ENCODE measurements around the gene SPRN.
A peak's percentile ranks its signal among the peaks of the same experiment; 100 is the strongest.
"Not testable (repeated sequence)": the region's sequence is repeated elsewhere in the genome, so short reads cannot be mapped to it uniquely, and the experiment has no call there.

The SPRN gene

DNA sequence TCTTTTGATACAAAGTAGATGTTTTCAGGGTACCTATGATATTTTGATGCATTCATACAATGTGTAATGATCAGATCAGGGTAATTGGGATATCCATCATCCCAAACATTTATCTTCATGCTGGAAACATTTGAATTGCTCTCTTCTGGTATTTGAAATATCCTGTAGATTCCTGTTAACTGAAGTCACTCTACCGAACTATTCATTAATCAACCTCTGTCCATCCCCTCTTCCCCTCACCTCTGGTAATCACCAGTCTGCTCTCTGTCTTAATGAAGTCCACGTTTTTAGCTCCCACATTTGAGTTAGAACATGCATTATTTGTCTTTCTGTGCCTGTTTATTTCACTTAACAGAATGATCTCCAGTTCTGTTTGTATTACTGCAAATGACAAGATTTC, 19.2 kb downstream of the SPRN start:
- DNase-seq: peak; percentile 16

DNA sequence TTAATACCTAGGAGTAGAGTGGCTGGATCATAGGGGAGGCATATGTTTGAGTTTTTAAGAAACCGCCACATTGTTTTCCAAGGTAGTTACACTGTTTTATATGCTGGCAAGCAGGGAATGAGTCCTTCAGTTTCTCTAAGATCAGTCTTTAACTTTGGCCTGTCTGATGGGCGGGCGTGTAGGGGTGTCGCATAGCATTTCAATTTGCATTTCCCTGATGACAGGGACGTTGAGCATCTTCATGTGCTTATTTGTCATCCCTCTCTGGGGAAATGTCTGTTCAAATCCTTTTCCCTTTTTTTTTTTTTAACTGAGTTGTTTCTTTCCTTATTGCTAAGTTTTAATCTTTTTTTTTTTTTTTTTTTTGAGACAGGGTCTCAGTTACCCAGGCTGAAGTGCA, 20.6 kb downstream of the SPRN start:
- DNase-seq: no peak

- DNase-seq: no peak
Measured at GRCh38 chr10:133403359-133403758, 21.1 kb downstream of the SPRN start.

DNA sequence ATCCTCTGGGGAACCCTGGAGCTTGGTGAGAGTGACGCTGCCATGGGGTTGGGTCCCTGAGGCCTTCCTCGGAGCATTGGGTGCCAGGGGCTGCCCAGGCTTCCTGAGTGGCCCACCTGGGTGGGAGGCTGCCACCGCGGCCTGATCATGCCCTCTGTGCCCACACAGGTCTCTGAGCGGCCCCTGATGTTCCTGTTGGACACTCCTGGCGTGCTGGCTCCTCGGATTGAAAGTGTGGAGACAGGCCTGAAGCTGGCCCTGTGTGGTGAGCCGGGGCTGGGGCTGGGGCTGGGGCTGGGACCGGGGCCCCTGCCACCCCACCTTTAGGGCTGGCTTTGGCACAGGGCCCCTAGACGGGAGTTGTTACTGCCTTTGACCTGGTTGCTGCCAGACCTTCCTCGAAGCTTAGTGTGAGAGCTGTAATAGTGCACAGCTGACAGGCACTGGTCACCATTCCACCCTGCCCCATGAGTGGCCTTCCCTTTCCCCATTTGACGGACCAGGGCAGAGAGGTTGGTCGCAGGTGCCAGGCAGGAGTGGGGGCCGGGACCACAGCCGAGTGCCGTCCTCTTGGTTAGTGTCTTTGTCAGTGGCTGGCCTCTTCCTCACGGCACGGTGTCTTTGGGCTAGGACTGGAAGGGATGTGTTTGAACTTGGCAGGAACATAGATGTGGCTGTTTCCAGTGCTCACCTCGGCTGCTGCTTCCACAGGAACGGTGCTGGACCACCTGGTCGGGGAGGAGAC, 22.3 kb downstream of the SPRN start:
- DNase-seq: no peak

GRCh38 chr10:133401500-133401899, 22.9 kb downstream of the SPRN start:
- no peak for DNase-seq

DNA sequence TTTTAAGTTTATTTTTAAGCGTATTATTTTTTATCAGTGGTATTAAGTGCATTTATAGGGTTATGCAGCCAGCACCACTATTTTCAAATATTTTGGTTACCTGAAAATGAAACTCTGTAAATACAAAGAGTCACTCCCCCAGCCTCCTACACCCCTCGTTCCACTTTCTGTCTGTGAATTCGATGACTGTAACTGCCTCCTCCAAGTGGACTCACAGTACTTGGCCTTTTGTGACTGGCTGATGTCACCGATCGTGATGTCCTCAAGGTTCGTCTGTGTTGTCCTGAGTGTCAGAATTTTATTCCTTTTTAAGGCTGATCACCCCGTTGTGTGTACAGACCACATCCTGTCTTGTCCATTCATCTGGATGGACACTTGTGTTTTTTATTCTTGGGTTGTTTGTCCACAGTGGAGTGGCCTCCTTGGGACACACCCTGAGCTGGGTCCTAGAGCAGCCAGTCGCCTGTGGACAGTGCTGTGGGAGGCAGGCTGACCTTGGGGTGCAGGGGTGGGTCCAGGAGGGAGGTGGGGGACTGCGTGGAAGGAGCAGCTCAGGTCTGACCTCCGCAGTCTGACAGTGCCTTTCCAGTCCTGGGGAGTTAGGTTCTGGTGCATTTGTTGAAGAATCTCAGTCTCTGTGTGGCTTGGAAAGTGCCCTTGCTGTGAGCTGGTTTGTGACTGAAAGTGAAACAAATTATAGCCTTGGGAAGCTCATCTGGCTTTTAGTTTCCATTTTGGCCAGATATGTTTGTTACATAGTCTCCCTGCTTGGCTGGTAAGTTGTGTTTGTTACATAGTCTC, 23.6 kb downstream of the SPRN start:
- DNase-seq: no peak

DNA sequence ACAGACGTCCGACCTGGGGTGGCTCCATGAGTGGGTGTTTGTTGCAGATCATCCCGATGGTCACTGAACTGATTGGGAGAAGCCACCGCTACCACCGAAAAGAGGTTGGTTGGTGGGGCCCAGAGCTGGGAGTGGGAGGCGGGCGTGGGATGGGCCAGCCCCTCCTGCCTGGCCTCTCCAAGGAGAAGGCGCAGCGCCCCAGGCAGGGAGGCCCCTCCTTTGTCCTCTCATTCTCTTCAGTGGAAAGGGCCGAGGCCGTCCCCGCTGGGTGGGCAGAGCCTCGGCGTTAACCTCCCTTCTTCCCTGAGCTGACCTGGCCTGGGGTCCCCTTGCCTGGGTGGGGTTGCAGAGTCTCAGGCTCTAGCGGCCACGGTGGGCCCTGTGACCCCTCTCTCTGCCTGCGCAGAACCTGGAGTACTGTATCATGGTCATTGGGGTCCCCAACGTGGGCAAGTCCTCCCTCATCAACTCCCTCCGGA, 25.3 kb downstream of the SPRN start:
- DNase-seq: no peak

DNA sequence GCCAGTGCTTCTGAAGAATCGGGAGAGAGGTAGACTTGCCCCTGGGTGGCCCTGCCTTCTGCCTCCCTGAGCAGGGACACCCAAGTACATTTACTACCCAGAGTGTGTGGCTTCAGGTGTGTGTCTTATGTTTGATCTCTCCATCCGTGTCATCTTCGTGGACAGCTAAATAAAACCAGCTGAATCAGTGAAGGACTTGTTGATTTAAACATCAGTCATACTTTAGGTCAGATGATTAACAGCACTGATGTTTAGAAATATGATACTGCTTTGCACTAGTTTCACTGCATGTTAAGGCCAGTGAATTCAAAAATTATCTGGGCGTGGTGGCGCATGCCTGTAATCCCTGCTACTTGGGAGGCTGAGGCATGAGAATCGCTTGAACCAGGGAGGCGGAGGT, 26.5 kb downstream of the SPRN start:
- no peak for DNase-seq

DNA sequence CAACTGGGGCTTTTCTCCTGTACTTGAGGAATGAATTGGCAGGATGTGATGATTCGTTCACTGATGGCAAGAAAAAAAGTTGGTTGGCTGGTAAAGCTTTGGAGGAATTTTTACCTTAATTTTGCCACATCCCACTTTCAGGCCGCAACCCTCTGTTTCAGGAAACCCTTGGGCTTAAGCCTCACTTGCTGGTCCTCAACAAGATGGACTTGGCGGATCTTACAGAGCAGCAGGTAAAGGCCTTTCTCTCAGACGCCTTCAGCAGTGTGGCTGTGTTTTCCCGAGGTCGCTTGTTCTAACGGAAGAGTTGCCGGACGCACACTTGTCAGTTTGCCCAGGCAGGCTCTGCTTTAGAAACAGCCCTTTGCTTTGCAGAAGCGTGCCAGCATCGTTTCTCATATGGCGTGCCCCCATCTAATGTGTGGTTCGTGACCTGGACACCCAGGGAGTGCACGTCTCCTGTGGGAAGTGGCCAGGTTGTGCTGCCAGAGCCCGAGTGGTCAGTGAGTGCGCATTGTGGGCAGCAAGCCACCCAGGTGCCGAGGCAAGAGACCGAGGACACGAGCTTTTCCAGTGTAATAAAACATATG, 28.3 kb downstream of the SPRN start:
- DNase-seq: no peak

DNA sequence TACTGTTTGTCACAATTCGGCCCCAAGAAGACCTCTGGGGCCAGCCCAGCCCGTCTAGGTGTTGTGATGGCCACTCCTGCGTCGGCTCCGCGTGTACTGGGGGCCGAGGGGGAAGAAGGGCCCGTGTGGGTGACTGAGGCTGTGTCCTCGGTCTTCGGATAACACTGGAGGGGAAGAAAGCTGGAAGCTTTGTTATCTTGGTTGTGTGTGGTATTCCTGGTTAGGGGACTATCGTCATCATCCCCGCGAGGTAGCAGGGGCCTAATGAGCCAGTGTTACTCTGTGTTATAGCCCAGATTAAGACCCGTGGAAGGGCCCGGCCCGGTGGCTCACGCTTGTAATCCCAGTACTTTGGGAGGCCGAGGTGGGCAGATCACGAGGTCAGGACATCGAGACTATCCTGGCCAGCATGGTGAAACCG, 29.6 kb downstream of the SPRN start:
- no peak for DNase-seq

- peak; percentile 93 for DNase-seq
Measured at GRCh38 chr10:133394064-133394663, 30.3 kb downstream of the SPRN start, which contains the start of gene MTG1. TSS of gene MTG1 (plus strand) at chr10:133394157. CDS start at chr10:133394221, 64 bp downstream.

GRCh38 chr10:133393401-133394063, 30.9 kb downstream of the SPRN start:
- no peak for DNase-seq

DNA sequence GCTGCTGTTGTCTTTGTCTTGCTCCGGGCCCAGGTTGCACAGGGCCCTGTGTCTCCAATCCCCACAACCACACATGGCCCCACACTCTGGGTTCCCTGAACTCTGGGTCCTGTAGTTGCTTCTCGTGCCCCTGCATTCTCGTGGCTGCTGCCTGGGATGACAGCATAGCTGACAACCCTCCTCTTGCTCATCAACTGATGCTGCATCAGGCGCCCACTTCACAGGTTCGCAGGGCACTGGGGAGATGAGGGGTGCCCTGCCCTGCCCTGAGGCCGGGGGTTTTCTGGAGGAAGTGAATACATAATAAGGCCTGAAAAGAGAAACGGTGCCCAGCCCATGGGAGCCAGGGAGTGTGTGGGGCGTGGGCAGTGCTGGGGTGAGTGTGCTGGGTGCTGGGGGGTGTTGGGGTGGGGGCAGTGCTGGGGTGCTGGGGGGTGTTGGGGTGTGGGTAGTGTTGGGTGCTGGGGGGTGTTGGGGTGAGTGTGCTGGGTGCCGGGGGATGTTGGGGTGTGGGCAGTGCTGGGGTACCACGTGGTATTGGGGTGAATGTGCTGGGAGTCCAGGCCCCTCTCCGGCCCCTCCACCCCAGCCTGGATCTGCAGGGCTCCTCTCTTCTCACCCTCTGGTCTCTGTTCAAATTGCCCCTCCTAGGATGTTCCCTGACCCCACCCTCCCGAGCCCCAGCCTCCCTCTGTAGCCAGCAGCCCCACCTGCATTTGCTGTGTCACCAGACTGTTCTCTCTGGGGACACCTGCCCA, 32.5 kb downstream of the SPRN start:
- DNase-seq: no peak

- DNase-seq: no peak
Measured at GRCh38 chr10:133391249-133391635, 33.2 kb downstream of the SPRN start.

GRCh38 chr10:133390597-133391248, 33.7 kb downstream of the SPRN start:
- no peak for DNase-seq

DNA sequence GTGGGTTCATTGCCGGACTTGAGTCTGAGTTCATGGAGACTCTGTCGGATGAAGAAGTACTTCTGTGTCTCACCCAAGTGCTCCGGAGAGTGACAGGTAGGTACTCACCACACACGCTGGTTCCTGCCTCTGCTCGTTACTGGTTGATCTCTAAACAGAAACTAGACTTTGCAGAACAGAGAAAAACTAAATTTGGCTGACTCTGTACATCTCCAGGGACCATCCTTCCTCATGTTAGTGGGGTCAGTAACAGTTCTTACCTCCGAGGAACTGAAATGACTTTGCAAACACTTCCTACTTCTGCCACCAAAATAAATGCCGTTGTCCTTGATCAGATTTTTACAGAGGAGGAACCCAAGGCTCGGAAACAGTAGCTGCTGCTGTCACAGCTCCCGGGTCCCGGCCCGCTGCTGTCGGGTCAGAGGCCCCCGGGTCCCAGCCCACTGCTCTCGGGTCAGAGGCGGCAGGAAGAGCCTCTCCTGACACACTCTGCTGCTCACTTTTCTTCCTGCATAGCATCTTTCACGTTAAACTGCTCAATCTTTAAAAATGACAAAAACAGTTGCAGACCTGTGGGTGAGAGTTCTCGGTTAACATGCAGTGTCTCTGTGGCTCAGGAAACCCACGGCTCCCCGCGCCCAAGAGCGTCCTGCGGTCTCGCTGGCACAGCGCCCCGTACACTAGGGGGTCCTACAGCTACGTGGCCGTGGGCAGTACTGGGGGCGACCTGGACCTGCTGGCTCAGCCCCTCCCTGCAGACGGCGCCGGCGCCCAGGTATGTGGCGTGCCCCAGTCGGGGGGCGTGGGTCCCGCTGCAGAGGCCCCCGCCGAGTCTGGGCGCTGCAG, 35.2 kb downstream of the SPRN start:
- DNase-seq: no peak

DNA sequence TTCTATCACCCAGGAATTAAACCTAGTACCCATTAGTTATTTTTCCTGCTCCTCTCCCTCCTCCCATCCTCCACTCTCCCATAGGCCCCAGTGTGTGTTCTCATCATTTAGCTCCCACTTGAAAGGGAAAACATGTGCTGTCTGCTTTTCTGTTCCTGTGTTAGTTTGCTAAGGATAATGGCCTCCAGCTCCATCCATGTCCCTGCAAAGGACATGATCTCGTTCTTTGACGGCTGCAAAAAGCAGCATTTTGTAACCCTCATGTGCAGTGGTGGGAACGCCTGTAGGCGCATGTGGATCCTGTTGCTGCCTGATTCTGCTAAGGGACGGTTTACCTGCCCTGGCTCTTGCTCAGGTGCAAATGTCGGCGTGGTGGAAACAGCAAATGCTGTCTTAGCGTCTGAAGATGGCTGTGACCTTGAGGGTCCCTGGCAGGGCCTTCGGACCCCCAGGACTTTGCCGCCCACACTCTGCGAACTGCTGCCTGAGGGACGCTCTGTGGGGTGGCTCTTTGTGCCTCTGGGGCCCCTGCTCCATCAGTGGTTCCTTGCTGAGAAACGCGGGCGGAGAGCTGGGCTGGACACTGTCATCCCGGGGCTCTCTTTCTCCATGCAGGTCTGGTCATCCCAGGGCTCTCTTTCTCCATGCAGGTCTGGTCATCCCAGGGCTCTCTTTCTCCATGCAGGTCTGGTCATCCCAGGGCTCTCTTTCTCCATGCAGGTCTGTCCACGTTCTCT, 36.0 kb downstream of the SPRN start:
- no peak for DNase-seq

- not testable (repeated sequence) for DNase-seq
Measured at GRCh38 chr10:133386951-133387350, 37.5 kb downstream of the SPRN start.

DNA sequence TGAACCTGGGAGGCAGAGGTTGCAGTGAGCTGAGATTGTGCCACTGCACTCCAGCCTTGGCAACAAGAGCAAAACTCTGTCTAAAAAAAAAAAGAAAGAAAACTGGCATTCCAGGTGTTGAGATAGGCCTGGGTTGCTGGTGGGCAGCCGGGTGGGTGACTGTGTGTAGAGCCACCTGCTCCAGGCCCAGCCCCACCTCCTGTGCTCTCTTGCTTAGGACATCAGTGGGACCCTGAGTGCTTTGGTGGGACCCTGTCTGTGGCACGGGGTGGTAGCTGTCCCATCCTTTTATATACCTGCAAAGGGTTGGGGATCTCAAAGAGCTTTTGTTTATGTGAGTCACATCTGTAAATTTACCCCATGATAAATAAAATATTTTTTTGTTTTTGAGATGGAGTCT, 39.2 kb downstream of the SPRN start:
- no peak for DNase-seq

Measured in fibroblast of skin of scalp (primary cell).